IPS-18c (cell line): ENCODE measurements around the gene DUSP5.
"Not testable (repeated sequence)": the region's sequence is repeated elsewhere in the genome, so short reads cannot be mapped to it uniquely, and the experiment has no call there.

Source experiments
- H3K4me3 ChIP-seq: 2 replicates; pipeline ENCODE4 v1.7.0; 2013; ENCODE audit warnings: low read depth, mild to moderate bottlenecking, low read length, moderate library complexity; ENCODE audit not compliant: insufficient read depth
- H3K9me3 ChIP-seq: one replicate; pipeline ENCODE4 v1.6.1; 2013; ENCODE audit warnings: mild to moderate bottlenecking, low read length, moderate library complexity; ENCODE audit not compliant: control insufficient read depth, insufficient read depth

Gene DUSP5

GRCh38 chr10:110525349-110526260 lies 27.9 kb downstream of the DUSP5 start:
- H3K4me3 ChIP-seq, result no peak overlapping the region
- H3K9me3 ChIP-seq, result peaks cover 7% of the 10 kb centered on the region

GRCh38 chr10:110527731-110528171 lies 30.0 kb downstream of the DUSP5 start:
- H3K9me3 ChIP-seq, result peaks cover 7% of the 10 kb centered on the region
- H3K4me3 ChIP-seq, result no peak overlapping the region

- Histone ChIP-seq H3K9me3 (peaks cover 7% of the 10 kb centered on the region), H3K4me3 (no peak overlapping the region)
Observed at GRCh38 chr10:110528224-110528996, 30.7 kb downstream of the DUSP5 start.

- H3K4me3 ChIP-seq, H3K9me3 ChIP-seq: not testable (repeated sequence)
Observed at GRCh38 chr10:110528997-110529524, 31.4 kb downstream of the DUSP5 start.

GRCh38 chr10:110529596-110530011 lies 31.9 kb downstream of the DUSP5 start:
- no peak overlapping the region; the same call in 1 of the 2 replicates for H3K4me3 ChIP-seq
- H3K9me3 ChIP-seq, result peaks cover 7% of the 10 kb centered on the region

GRCh38 chr10:110530131-110530831 lies 32.6 kb downstream of the DUSP5 start:
- H3K9me3 ChIP-seq, result peaks cover 7% of the 10 kb centered on the region
- peak overlapping the region; percentile 49; the same call in 1 of the 2 replicates for H3K4me3 ChIP-seq

- peaks cover 7% of the 10 kb centered on the region for H3K9me3 ChIP-seq
- no peak overlapping the region for H3K4me3 ChIP-seq
Observed at GRCh38 chr10:110531687-110532086, 34.0 kb downstream of the DUSP5 start.

GRCh38 chr10:110532628-110533027 lies 34.9 kb downstream of the DUSP5 start:
- not testable (repeated sequence) for H3K9me3 ChIP-seq, H3K4me3 ChIP-seq

GRCh38 chr10:110533149-110533548 lies 35.4 kb downstream of the DUSP5 start:
- no peak overlapping the region for H3K4me3 ChIP-seq

GRCh38 chr10:110534571-110534970 lies 36.9 kb downstream of the DUSP5 start:
- H3K9me3 ChIP-seq, result no peaks in the 10 kb centered on the region
- no peak overlapping the region for H3K4me3 ChIP-seq

More at GRCh38 chr10:110533149-110533548, 35.4 kb downstream of the DUSP5 start:
- peaks cover 3% of the 10 kb centered on the region for H3K9me3 ChIP-seq

- H3K9me3 ChIP-seq, result no peaks in the 10 kb centered on the region
- no peak overlapping the region for H3K4me3 ChIP-seq
Observed at GRCh38 chr10:110535958-110536891, 38.5 kb downstream of the DUSP5 start.

GRCh38 chr10:110539091-110539490 lies 41.4 kb downstream of the DUSP5 start:
- Histone ChIP-seq H3K4me3 (no peak overlapping the region), H3K9me3 (no peaks in the 10 kb centered on the region)

- H3K9me3 ChIP-seq, result no peaks in the 10 kb centered on the region
- no peak overlapping the region for H3K4me3 ChIP-seq
Observed at GRCh38 chr10:110540031-110540430, 42.3 kb downstream of the DUSP5 start.

- no peak overlapping the region for H3K4me3 ChIP-seq
Observed at GRCh38 chr10:110544958-110545537, 47.3 kb downstream of the DUSP5 start.

GRCh38 chr10:110546077-110546476 lies 48.4 kb downstream of the DUSP5 start:
- Histone ChIP-seq H3K4me3 (no peak overlapping the region), H3K9me3 (no peaks in the 10 kb centered on the region)

More at GRCh38 chr10:110544958-110545537, 47.3 kb downstream of the DUSP5 start:
- H3K9me3 ChIP-seq, result no peaks in the 10 kb centered on the region
